ENCODE measurements around the gene FRMD5.

FRMD5 gene

DNA sequence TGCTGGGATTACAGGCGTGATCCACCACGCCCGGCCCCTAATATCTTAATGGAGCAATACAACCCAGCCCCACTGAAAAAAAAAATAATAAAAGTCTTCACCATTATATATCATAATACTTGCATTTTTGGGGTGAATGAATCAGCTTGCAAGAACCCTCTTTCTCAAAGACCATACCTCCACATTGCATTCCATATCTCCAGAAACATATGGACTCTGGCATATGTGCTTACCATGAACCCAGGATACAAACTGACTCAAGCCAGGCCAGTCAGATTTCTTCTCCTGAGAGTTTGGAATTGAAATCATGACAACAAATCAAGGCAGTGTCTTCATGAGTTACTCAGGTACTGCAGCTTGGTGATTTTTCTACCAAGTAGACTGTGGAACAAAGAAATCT, 101.2 kb downstream of the FRMD5 start:
- no peak for DNase-seq (ENCODE audit: low spot score)

- DNase-seq (ENCODE audit: low spot score), result no peak
Measured at GRCh38 chr15:44092221-44092620, 102.8 kb downstream of the FRMD5 start.

GRCh38 chr15:44087578-44088465, 107.2 kb downstream of the FRMD5 start:
- DNase-seq (ENCODE audit: low spot score), result peak; percentile 61

DNA sequence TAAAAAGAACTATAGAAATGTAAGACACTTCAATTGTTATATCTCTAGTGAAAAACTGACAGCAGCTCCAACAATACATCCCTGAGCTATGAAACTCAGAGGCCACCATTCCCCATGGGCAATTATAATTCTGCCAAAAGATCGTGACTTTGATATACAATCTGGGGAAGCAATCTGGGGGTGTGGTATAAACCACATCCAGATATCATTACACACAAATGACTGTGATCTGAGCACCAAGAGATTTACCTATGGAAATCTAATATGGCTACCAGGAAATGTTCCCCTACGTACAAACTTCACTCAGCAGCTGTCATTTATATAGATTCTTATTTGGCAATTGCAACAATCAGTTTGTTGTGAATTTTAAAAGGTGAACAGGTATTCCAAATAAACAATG, 110.3 kb downstream of the FRMD5 start:
- DNase-seq (ENCODE audit: low spot score), result no peak

DNA sequence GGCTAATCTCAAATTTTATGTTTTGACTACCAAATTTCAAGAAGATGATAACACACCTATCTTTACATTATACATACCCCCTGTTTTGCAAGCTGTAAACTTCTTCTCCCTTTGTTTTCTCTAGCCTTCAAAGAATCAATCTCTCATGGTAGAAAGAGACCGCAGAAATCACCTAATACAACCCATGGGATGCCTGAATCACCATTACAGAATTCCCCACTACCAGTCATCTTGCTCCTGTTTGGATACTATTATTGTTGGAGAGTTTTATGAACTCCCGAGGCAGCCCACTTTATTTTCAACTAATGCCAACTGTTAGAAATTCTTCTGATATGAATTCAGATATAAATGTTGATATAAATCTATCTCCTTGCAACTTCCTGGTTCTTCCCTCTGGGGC, 110.9 kb downstream of the FRMD5 start:
- DNase-seq (ENCODE audit: low spot score), result no peak

- DNase-seq (ENCODE audit: low spot score), result no peak
Measured at GRCh38 chr15:44082558-44083157, 112.4 kb downstream of the FRMD5 start.

DNA sequence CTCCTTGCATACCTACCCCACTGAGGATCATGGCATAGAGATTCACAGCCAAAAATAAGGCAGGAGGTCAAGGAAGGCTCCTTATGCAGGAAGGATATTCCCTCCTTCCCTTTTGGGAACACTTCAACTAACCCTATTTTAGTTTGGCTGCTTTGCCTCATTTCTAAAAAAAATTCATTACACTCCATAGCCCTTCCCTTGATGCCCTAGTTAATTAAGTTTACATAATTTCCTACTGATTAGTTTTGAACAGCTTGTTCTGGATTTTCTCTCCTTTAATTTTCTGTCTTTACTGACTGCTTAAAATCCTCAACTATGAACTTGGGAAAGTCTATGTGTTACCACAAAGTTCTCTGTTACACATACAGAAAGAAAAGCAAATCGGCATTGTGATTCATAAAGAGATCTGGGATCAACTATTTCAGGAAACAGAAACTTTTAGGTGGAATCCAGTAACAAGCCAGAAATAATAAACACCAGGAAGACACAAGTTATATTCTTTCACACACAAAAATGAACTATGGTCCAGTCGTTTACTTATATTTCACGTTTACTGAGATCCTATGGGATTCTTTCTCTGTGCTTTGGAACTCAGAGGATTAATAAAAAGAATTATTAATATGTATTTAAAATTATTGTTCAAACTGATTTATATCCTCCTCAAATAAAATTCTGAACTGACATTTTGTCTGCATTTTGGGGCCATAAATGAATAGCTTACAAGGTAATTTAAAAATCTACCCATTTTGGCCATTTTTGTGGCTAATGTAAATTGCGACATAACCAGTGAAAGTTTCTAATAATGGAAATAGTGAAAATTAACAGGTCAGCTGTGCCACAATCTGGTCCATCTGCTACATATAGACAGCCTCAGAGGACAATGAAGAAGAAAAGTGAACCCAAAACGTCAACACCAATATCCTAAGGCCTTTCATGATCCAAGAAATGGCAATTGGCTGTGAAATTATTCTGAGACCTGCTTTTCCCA, 113.8 kb downstream of the FRMD5 start:
- no peak for DNase-seq (ENCODE audit: low spot score)

GRCh38 chr15:44075535-44075934, 119.5 kb downstream of the FRMD5 start:
- DNase-seq (ENCODE audit: low spot score), result no peak

DNA sequence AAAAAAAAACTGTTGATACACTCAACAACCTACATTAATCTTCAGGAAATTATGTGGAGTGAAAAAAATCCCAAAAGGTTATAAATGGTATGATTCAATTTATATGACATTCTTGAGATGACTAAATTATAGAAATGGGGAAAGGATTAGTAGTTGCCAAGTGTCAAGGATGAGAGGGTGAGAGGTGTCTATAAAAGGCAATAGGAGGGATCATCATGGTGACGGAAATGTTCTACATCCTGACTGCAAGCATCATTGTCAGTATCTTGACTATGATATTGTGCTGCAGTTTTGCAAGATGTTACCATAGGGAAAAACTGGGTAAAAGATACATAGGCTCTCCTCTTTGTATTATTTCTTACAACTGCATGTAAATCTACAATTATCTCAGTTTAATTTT, 125.6 kb downstream of the FRMD5 start:
- no peak for DNase-seq (ENCODE audit: low spot score)

DNA sequence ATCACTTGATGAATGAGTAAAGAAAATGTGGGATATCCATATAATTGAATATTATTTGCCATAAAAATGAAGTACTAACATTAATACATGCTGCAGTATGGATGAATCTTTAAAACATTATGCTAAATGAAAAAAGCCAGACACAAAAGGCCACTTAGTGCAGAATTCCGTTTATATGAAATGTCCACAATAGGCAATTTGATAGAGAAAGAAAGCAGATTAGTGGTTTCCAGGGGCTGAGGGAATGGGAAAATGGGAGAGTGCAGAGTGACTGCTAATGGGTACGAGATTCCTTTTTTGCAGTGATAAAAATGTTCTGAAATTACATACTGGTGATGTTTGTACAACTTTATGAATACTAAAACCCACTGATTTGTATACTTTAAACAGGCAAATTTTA, 126.7 kb downstream of the FRMD5 start:
- DNase-seq (ENCODE audit: low spot score), result no peak

DNA sequence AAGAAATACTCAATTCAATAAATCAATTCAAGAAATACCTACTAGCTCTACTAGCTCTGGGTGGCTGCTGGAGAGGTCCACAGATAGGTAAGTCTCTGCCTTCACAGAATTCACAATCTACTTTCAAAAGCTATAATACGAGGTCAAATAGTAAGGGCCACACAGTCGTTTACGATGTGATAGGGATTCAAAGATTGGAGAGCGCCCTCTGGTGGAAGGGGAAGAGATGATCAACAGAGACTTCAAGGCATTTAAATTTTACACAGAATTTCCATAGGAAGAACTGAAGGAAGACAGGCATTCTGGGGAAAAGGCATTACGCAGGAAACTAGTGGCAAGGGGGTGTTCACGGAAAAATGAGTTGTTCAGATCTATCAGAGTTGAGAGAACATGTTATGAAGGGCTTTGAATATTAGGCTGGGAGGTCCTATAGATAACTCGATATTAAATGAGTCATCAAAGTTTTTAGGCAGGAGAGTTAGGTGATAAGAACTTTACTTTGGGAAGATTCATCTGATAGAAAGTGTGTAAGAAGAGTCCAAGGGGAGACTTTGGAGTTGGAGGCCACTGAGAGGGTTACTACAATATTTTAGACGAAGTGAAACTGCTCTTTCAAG, 128.8 kb downstream of the FRMD5 start:
- peak; percentile 9 for DNase-seq (ENCODE audit: low spot score)

DNA sequence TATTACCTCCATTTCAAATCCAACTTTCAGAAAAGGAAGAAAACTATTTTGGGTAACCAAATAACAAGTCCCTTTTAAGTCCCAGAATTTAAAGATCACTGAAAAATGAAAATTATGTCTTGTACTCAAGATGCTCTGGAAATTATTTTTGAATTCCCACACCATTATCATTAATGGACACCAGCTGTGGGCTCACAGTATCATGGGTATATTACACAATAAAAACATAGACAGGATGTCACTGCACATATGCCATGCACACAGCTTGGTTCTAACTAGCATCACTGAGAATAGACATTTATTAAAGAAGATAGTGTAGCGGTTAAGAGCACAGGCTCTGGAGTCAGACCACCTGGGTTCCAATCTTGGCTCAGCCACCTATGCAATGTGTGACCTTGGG, 130.4 kb downstream of the FRMD5 start:
- no peak for DNase-seq (ENCODE audit: low spot score)

GRCh38 chr15:44058126-44058525, 136.9 kb downstream of the FRMD5 start:
- no peak for DNase-seq (ENCODE audit: low spot score)

DNA sequence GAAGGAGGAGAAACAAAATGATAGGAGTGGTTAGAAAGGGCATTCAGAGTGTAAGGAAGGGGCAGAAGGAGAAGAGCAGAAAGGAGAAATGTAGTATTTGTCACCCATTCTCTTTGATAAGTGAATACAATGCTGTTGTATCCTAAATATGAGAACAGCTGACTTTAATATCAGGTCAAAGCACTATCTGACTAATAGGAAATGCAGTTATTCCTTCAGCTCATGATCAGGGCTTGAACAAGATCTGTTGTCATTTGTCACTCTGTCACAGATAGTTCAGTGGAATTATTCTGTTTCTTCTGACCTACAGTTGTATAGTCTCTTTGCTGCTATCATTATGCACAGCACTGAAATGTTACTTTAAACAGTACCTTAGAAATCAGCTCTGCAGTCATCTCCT, 149.4 kb downstream of the FRMD5 start:
- no peak for DNase-seq (ENCODE audit: low spot score)

DNA sequence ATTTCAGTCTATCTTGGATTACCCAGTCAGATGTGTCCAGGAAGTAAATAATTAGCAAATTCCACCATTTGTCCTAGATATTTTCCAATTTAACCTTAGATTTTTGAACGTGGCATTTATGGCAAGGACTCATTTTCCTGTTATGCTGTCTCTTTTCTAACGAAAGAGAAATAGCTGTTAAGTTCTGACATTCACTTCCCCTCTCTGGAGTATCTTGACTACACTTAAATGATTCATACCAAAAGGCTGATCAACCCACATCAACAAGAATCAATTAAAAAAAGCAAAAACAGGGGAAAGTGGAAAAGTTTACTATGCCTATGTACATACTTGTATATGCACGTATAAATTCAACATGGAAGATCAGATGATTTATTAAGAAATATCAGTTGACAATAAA, 149.9 kb downstream of the FRMD5 start:
- no peak for DNase-seq (ENCODE audit: low spot score)

DNA sequence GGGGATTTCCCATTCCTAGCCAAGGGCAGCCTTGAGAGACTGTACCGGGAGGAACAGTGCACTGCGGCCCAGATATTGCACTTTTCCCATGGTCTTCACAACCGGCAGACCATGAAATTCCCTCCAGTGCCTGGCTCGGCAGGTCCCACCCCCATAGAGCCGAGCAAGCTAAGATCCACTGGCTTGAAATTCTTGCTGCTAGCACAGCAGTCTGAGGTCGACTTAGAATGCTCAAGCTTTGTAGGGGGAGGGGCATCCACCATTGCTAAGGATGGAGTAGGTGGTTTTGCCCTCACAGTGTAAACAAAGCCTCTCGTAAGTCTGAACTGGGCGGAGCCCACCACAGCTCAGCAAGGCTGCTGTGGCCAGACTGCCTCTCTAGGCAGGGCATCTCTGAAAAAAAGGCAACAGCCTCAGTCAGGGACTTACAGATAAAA, 156.3 kb downstream of the FRMD5 start:
- DNase-seq (ENCODE audit: low spot score), result no peak

DNA sequence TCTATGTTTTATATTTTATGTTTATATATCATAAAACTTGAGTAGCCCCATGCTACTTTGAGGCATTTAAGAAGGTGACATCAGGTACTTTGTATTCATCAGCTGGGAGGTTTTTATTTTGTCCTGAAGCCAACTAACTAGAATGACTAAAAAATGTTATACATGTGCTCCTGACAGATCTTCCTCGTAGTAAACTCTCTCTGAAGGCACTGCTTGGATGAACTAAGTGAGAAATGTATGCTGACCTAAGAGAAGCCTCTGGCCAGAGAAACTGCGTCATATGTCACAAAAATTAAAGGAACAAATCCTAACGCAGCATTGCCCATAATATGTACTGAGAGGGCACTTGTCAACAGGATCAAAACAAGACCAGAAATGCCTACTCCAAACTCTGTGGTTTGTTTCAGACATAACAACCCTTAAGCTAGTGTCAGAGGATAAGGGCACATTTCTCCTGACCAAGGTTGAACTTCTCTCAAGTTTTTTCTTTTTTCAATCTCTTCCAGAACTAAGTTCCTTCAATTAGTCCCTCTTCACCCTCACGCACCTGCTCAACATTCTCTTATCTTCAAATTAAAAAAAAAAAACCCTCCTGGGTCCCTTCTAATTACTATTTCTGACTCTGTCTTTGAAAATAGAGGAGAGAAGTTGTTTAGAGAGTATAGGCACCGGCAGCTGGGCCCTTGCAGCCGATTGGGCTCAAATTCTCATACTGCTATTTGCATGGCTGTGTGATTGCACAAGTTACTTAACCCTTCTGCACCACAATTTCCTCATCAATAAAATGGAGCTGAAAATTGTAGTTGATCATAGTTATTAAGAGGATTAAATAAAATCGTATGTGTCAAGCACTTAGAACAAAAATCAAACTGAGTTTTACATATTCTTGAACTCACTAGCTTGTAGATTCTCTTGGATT, 159.0 kb downstream of the FRMD5 start:
- no peak for DNase-seq (ENCODE audit: low spot score)

DNA sequence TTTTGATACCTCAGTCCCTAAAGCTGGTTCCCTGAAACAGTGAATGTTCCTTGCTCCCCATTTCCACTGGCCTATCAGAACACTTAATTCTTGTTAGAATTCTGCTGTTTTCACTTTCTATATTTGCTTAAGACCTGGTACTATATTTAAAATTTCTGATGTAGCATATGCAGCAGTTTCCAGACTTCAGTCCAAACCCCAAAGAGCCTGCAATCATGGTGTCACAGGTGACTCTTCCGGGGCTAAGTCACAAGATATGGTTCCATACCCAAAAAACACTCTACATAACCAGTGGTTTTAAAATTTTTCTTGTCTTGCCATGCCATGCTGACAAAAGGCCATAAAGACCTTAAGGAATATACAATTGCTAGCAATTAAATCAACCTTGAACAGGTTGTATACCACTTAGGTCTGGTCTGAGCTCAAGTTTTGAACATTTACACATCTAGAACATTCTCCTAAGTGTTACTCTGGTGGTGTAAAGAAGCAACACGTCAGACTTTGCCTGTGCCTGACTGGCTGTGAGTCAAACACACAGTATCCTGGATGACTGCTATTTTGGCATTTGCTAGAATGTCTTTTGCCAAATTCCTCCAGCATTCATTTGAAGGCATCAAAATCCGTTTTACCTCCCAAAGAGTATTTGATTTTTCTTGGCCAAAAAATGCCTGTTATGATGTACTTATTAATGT, 160.0 kb downstream of the FRMD5 start:
- peak; percentile 26 for DNase-seq (ENCODE audit: low spot score)

DNA sequence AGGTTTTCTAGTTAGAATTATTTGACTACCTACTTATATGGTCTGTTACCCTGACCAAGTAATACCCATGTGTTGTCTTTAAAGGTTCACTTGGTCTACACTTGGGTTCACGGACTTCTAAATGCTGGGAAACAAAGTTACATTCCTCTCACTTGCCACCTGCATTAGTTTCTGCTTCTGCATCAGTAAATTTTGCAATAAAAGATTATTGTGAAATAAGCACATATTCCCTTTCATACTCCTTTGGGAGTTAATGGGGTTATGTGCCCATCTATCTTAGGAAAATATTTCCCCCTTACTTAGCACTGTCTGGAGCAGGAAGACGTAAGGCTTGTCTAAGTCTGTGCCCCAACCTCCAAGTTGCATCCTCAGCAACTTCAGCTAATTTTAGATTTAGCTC, 160.7 kb downstream of the FRMD5 start:
- no peak for DNase-seq (ENCODE audit: low spot score)

GRCh38 chr15:44033894-44034293, 161.2 kb downstream of the FRMD5 start:
- no peak for DNase-seq (ENCODE audit: low spot score)
